Raji (cell line): ENCODE measurements around the gene PCYT2.

Experiments
- POLR2A ChIP-seq: IDR thresholded peaks from 2 replicates; pipeline ENCODE4 v1.6.1; 2011; ENCODE audit warnings: low read depth, low read length, control low read depth; ENCODE audit not compliant: insufficient read depth

The PCYT2 gene

GRCh38 chr17:81888988-81889595 is 22.1 kb downstream of the PCYT2 start:
- no peak for TF ChIP-seq POLR2A

- TF ChIP-seq POLR2A, result no peak
Observed at GRCh38 chr17:81888105-81888987, 22.9 kb downstream of the PCYT2 start.

GRCh38 chr17:81885869-81886548 is 25.2 kb downstream of the PCYT2 start:
- no peak for TF ChIP-seq POLR2A

GRCh38 chr17:81885454-81885853 is 25.7 kb downstream of the PCYT2 start:
- TF ChIP-seq POLR2A, result no peak

GRCh38 chr17:81884968-81885367 is 26.2 kb downstream of the PCYT2 start:
- no peak for TF ChIP-seq POLR2A

GRCh38 chr17:81884520-81884919 is 26.7 kb downstream of the PCYT2 start:
- no peak for TF ChIP-seq POLR2A

- TF ChIP-seq POLR2A, result no peak
Observed at GRCh38 chr17:81879121-81879520, 32.1 kb downstream of the PCYT2 start.

GRCh38 chr17:81878294-81878693 is 32.9 kb downstream of the PCYT2 start:
- no peak for TF ChIP-seq POLR2A

- TF ChIP-seq POLR2A, result no peak
Observed at GRCh38 chr17:81877569-81877968, 33.6 kb downstream of the PCYT2 start.

GRCh38 chr17:81871387-81872230 is 39.6 kb downstream of the PCYT2 start:
- peak; percentile 77 for TF ChIP-seq POLR2A

GRCh38 chr17:81870981-81871386 is 40.2 kb downstream of the PCYT2 start, which contains the start of gene ARHGDIA:
ARHGDIA (minus strand) TSS chr17:81871337; CDS start chr17:81869930, 1,407 bp downstream.
- TF ChIP-seq POLR2A, result no peak

- no peak for TF ChIP-seq POLR2A
Observed at GRCh38 chr17:81870131-81870980, 40.8 kb downstream of the PCYT2 start.

GRCh38 chr17:81869221-81870130 is 41.7 kb downstream of the PCYT2 start:
- no peak for TF ChIP-seq POLR2A
